ENCODE data around the gene WDR41. TPM values are rescaled to one million over a fixed set of nuclear protein-coding genes. Genes with fewer than 3 reads are reported as not detected.

WDR41 gene
- total and polyA plus RNA-seq, 4 donors, result 13.9 to 81.4 (median 29.6) TPM

DNA sequence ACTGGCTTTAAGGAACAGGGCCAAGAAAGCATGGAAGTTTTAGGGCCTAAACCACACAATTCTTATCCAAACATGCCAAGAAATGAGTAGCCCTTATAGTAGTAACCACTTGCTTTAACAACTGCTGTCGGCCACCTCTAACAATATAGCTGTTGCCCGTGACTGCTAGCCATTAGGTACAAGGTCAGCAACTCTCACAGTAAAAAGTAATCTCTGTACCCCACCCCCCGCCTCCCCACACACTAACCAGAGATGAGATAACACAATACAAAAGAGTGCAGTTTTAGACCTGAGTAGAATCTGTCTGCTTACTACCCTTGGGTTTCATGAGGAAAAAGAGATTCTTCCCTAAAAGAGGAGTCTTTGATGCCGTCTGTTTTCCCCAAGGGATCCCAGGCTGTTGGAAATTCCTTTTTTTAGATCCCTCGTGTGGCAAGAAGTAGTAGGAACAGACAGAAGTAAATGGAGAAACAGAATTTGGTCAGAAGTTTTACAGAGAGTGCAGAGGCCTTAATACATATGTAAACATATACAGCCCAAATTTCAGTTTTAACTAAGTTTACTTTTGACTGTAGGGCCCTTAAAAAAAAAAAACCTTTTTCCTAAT is 94.3 kb downstream of the WDR41 start:
- DNase-seq (no peak), ATAC-seq (ENCODE audit: insufficient read depth, low FRiP score) (no peak)
- WGBS, 2 donors, result 81 to 84% methylated on average over 5 of the region's 5 CpGs
- H3K36me3 ChIP-seq (ENCODE audit: control insufficient read depth in 4 of 4, insufficient read depth in 4 of 4, low read length in 4 of 4), result no peaks in the 10 kb centered on the region
- no peaks in the 10 kb centered on the region for H3K9me3 ChIP-seq (ENCODE audit: control insufficient read depth in 4 of 4, insufficient read depth in 3 of 4, low read length in 3 of 4)
- H3K4me1 ChIP-seq (ENCODE audit: control insufficient read depth in 5 of 5, insufficient read depth in 5 of 5, low read length in 5 of 5), result no peaks in the 10 kb centered on the region
- no peak overlapping the region for H3K9ac ChIP-seq (ENCODE audit: insufficient read depth in 1 of 2, low read length in 2 of 2)
- H3K27ac ChIP-seq (ENCODE audit: low read depth in 1 of 2, low read length in 1 of 2), result no peak overlapping the region
- TF ChIP-seq, protein P1, sequence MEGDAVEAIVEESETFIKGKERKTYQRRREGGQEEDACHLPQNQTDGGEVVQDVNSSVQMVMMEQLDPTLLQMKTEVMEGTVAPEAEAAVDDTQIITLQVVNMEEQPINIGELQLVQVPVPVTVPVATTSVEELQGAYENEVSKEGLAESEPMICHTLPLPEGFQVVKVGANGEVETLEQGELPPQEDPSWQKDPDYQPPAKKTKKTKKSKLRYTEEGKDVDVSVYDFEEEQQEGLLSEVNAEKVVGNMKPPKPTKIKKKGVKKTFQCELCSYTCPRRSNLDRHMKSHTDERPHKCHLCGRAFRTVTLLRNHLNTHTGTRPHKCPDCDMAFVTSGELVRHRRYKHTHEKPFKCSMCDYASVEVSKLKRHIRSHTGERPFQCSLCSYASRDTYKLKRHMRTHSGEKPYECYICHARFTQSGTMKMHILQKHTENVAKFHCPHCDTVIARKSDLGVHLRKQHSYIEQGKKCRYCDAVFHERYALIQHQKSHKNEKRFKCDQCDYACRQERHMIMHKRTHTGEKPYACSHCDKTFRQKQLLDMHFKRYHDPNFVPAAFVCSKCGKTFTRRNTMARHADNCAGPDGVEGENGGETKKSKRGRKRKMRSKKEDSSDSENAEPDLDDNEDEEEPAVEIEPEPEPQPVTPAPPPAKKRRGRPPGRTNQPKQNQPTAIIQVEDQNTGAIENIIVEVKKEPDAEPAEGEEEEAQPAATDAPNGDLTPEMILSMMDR (IDR thresholded peaks at IDR 0.05; ENCODE audit: control extremely low read depth, extremely low read depth), result no peak
- H3K27me3 ChIP-seq (ENCODE audit: control insufficient read depth in 3 of 3, insufficient read depth in 3 of 3, low read length in 2 of 3), result no peaks in the 10 kb centered on the region
- no peak overlapping the region for H3K4me3 ChIP-seq

DNA sequence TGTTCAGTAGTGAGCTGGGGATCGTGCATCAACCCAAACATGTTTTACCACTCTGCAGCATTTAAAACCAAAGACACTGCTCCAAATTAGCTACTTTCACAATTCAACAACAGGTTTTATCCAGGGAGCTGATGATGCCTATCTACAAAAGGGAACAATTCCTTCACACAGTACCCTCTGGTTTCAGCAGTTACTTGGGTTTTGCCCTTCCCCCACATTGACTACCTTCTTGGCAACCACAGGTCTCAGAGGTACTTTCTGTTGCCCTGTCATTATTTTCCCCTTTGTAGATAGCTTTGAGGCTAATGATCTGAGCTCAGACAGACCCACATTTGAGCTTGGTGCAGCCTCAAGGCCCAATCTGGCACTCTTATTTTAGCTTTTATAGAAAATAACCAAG is 96.1 kb downstream of the WDR41 start:
- H3K4me1 ChIP-seq (ENCODE audit: control insufficient read depth in 5 of 5, insufficient read depth in 5 of 5, low read length in 5 of 5), result no peaks in the 10 kb centered on the region
- no peak overlapping the region for H3K9ac ChIP-seq (ENCODE audit: insufficient read depth in 1 of 2, low read length in 2 of 2)
- no peak overlapping the region for H3K4me3 ChIP-seq
- DNase-seq (no peak), ATAC-seq (ENCODE audit: insufficient read depth, low FRiP score) (no peak)
- 83 to 93% methylated on average over 1 of the region's 1 CpG for WGBS, 2 donors
- TF ChIP-seq, protein P1 (IDR thresholded peaks at IDR 0.05; ENCODE audit: control extremely low read depth, extremely low read depth), result no peak
- H3K36me3 ChIP-seq (ENCODE audit: control insufficient read depth in 4 of 4, insufficient read depth in 4 of 4, low read length in 4 of 4), result no peaks in the 10 kb centered on the region
- H3K27ac ChIP-seq (ENCODE audit: low read depth in 1 of 2, low read length in 1 of 2), result no peak overlapping the region
- H3K27me3 ChIP-seq (ENCODE audit: control insufficient read depth in 3 of 3, insufficient read depth in 3 of 3, low read length in 2 of 3), result no peaks in the 10 kb centered on the region
- H3K9me3 ChIP-seq (ENCODE audit: control insufficient read depth in 4 of 4, insufficient read depth in 3 of 4, low read length in 3 of 4), result no peaks in the 10 kb centered on the region

DNA sequence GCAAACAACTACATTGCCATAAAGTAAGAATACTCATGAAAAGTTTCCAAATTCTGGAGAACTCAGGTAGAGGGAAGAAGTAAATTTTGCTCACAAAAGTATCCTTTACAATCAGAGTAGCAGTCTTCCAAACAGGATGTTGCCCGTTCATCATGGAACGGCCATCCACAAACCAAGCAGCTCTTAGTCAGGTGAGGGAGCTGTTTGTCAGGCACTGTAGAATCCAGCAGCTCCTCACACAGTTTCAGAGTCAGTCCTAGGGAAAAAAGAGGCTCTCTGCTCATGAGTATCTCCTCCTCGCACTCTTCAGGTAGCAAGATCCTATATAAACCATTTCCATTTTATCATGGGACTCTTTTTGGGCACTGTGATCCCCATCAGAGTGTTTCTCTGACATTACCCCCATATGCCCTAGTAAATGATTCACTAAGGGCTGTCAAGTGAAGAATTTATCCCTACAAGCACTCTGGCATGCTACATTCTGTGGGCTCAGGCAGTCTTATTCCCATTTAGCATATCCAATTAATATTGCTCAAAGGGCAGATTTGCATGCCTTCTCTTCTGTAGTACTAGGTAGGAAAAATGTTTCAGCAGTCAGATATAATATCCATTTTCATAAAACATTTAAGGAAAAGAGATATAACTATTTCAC is 97.9 kb downstream of the WDR41 start:
- ATAC-seq (ENCODE audit: insufficient read depth, low FRiP score), result no peak
- Histone ChIP-seq H3K36me3 (ENCODE audit: control insufficient read depth in 4 of 4, insufficient read depth in 4 of 4, low read length in 4 of 4) (no peaks in the 10 kb centered on the region), H3K27ac (ENCODE audit: low read depth in 1 of 2, low read length in 1 of 2) (no peak overlapping the region), H3K27me3 (ENCODE audit: control insufficient read depth in 3 of 3, insufficient read depth in 3 of 3, low read length in 2 of 3) (no peaks in the 10 kb centered on the region), H3K9me3 (ENCODE audit: control insufficient read depth in 4 of 4, insufficient read depth in 3 of 4, low read length in 3 of 4) (no peaks in the 10 kb centered on the region), H3K9ac (ENCODE audit: insufficient read depth in 1 of 2, low read length in 2 of 2) (no peak overlapping the region), H3K4me3 (no peak overlapping the region), H3K4me1 (ENCODE audit: control insufficient read depth in 5 of 5, insufficient read depth in 5 of 5, low read length in 5 of 5) (peaks cover 0 to 4% (median 0%) of the 10 kb centered on the region in 5 donors)
- WGBS, 2 donors, result 70 to 82% methylated on average over 3 of the region's 3 CpGs
- no peak for DNase-seq
- TF ChIP-seq, protein P1 (IDR thresholded peaks at IDR 0.05; ENCODE audit: control extremely low read depth, extremely low read depth), result no peak
